HEK293 (cell line): ENCODE data around the gene APOBEC3H.
A peak's percentile ranks its signal among the peaks of the same experiment; 100 is the strongest.

Experiments used
- CTCF ChIA-PET: fragments of 350-600 bp; formaldehyde crosslinking; extraction: SDS; loops from one replicate; lab custom pipeline; 2021; ENCODE audit warnings: antibody characterized with exemption; lab: Yijun Ruan, JAX
- POLR2A ChIA-PET: fragments of 300-600 bp; formaldehyde crosslinking; extraction: SDS; loops from one replicate; lab custom pipeline; 2020; ENCODE audit warnings: antibody characterized with exemption, inconsistent platforms; lab: Yijun Ruan, JAX
- H3K27ac ChIP-seq: fragments of 200-500 bp; sonication (Bioruptor generic); 2 replicates; pipeline ENCODE4 v1.5.1; 2014; ENCODE audit warnings: low read depth, low read length, control low read depth, inconsistent platforms; ENCODE audit errors: extremely low read depth
- H3K36me3 ChIP-seq, 2 experiments: fragments of 200-500 bp in 1 of 2; sonication (Bioruptor generic) in 1 of 2; 1 replicate in 1 of 2; 2 replicates in 1 of 2; pipeline ENCODE4 v1.5.1; 2014 to 2017; ENCODE audit warnings: inconsistent platforms in 2 of 2, low read length in 2 of 2; ENCODE audit not compliant: control insufficient read depth in 2 of 2, insufficient read depth in 1 of 2
- H3K4me1 ChIP-seq: fragments of 200-500 bp; sonication (Bioruptor generic); 2 replicates; pipeline ENCODE4 v1.5.1; 2014; ENCODE audit warnings: mild to moderate bottlenecking, low read length, inconsistent platforms; ENCODE audit not compliant: control insufficient read depth, insufficient read depth
- H3K4me3 ChIP-seq: 2 replicates; pipeline ENCODE4 v1.5.1; 2011; ENCODE audit warnings: low read depth, mild to moderate bottlenecking, control low read depth, low read length, moderate library complexity
- H3K9me3 ChIP-seq: fragments of 200-500 bp; sonication (Bioruptor generic); 2 replicates; pipeline ENCODE4 v1.5.1; 2014; ENCODE audit warnings: low read depth, low read length, inconsistent platforms; ENCODE audit not compliant: control insufficient read depth, insufficient read depth
- BCL11A ChIP-seq: fragments of 450-650 bp; formaldehyde crosslinking; IDR thresholded peaks from 2 replicates; pipeline ENCODE4 v1.5.1; 2016; ENCODE audit warnings: low read depth, missing biosample characterization, missing genetic modification characterization
- BCL11B ChIP-seq: fragments of 450-650 bp; formaldehyde crosslinking; IDR thresholded peaks from 2 replicates; pipeline ENCODE4 v1.5.1; 2016; ENCODE audit warnings: low read depth, missing biosample characterization, missing genetic modification characterization
- GLIS2 ChIP-seq: fragments of 450-650 bp; formaldehyde crosslinking; IDR thresholded peaks from 2 replicates; pipeline ENCODE4 v1.5.1; 2016; ENCODE audit warnings: missing biosample characterization, missing genetic modification characterization
- HOXD13 ChIP-seq: sonication (generic); formaldehyde crosslinking; IDR thresholded peaks from 2 replicates; pipeline ENCODE4 v1.8.0; 2022; ENCODE audit warnings: missing genetic modification reagents, borderline replicate concordance
- SP2 ChIP-seq: fragments of 450-650 bp; formaldehyde crosslinking; IDR thresholded peaks from 2 replicates; pipeline ENCODE4 v1.5.1; 2016; ENCODE audit warnings: missing biosample characterization, missing genetic modification characterization
- YY1 ChIP-seq: fragments of 450-650 bp; formaldehyde crosslinking; IDR thresholded peaks from 2 replicates; pipeline ENCODE4 v1.5.1; 2018; ENCODE audit warnings: missing biosample characterization, missing genetic modification characterization
- ZNF140 ChIP-seq: fragments of 450-650 bp; formaldehyde crosslinking; IDR thresholded peaks from 2 replicates; pipeline ENCODE4 v1.5.1; 2016; ENCODE audit warnings: missing biosample characterization, missing genetic modification characterization
- ZNF510 ChIP-seq: fragments of 450-650 bp; formaldehyde crosslinking; IDR thresholded peaks from 2 replicates; pipeline ENCODE4 v1.5.1; 2018; ENCODE audit warnings: mild to moderate bottlenecking, missing genetic modification characterization, missing biosample characterization; ENCODE audit not compliant: insufficient replicate concordance
- ZNF549 ChIP-seq: fragments of 450-650 bp; IDR thresholded peaks from 2 replicates; pipeline ENCODE4 v1.5.1; 2018; ENCODE audit warnings: missing biosample characterization, missing genetic modification characterization, mild to moderate bottlenecking, inconsistent platforms, moderate library complexity
- ZNF626 ChIP-seq: fragments of 450-650 bp; sonication (Bioruptor Pico); formaldehyde crosslinking; IDR thresholded peaks from 2 replicates; pipeline ENCODE4 v1.5.1; 2018; ENCODE audit warnings: missing biosample characterization, missing genetic modification characterization, inconsistent platforms
- ZNF791 ChIP-seq: fragments of 450-650 bp; formaldehyde crosslinking; IDR thresholded peaks from 2 replicates; pipeline ENCODE4 v1.5.1; 2016; ENCODE audit warnings: missing biosample characterization, missing genetic modification characterization
- TF ChIP-seq, protein P1 (sequence below): fragments of 450-650 bp; formaldehyde crosslinking; IDR thresholded peaks from 2 replicates; pipeline ENCODE4 v1.5.1; 2016; ENCODE audit warnings: missing biosample characterization, missing genetic modification characterization
- TF ChIP-seq, protein P2 (sequence below): fragments of 450-650 bp; formaldehyde crosslinking; IDR thresholded peaks from 2 replicates; pipeline ENCODE4 v1.5.1; 2017; ENCODE audit warnings: missing biosample characterization, missing genetic modification characterization
- TF ChIP-seq, protein P3 (sequence below): fragments of 450-650 bp; formaldehyde crosslinking; IDR thresholded peaks from 2 replicates; pipeline ENCODE4 v1.5.1; 2017; ENCODE audit warnings: missing biosample characterization, missing genetic modification characterization
- TF ChIP-seq, protein P4 (sequence below): fragments of 450-650 bp; formaldehyde crosslinking; IDR thresholded peaks from 2 replicates; pipeline ENCODE4 v1.5.1; 2017; ENCODE audit warnings: missing biosample characterization, mild to moderate bottlenecking, missing genetic modification characterization, moderate library complexity
- TF ChIP-seq, protein P5 (sequence below): fragments of 450-650 bp; formaldehyde crosslinking; IDR thresholded peaks from 2 replicates; pipeline ENCODE4 v1.5.1; 2016; ENCODE audit warnings: missing biosample characterization, missing genetic modification characterization

Gene APOBEC3H

DNA sequence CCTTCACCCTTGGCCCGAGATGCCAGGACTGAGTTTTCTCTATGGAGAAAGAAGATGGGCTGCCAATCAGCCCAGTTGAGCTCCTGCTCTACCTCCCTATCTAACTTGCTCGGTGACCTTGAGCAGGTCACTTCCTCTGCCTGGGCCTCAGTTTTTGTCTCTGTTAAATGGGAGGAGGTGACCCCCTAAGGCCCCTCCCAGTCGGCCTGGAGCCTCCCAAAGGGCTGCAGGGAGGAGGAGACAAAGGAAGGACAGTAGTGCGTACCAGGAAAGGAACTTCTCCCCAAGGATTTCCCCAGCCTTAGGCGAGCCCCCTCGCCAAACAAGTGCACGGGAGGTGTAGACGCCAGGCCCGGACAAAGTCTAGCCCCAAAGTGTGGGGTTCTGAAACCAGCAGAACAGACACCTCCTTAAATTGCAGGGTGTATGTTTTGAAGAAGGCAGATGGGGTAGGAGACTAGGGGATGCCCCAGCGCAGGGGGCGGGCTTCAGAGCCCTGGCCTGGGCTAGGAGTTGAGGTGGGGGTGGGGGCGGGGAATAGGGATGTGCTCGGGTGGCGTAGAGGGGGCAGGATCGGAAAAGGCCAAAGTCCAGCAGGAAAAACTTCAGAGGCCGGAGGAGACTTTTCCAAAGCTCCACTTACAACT is 54.4 kb downstream of the APOBEC3H start:
- Histone ChIP-seq H3K27ac (no peak overlapping the region), H3K9me3 (no peaks in the 10 kb centered on the region), H3K4me1 (peaks cover 2% of the 10 kb centered on the region; the same call in 1 of the 2 replicates), H3K4me3 (no peak overlapping the region), H3K36me3 (peaks cover 0 to 10% of the 10 kb centered on the region in 2 experiments; a peak in 1 of 3 replicates)
- ChIA-PET CTCF (interaction anchor here (0.7 to 2.0 kb wide), 6 partner anchors 16 to 1185 kb away, joined by 3 to 9 read pairs (median 4); no protein-coding TSS in a partner anchor), POLR2A (interaction anchor here (3.2 to 4.1 kb wide), 2 partner anchors 168 to 369 kb away, joined by 12 to 27 read pairs; partner anchors contain the start of genes ATF4 and RPL3)
- TF ChIP-seq SP2 (tag by site-specific recombination) (0 out of 2 replicates have a peak, but pooled peaks have one; percentile 13), ZNF549 (no peak)

DNA sequence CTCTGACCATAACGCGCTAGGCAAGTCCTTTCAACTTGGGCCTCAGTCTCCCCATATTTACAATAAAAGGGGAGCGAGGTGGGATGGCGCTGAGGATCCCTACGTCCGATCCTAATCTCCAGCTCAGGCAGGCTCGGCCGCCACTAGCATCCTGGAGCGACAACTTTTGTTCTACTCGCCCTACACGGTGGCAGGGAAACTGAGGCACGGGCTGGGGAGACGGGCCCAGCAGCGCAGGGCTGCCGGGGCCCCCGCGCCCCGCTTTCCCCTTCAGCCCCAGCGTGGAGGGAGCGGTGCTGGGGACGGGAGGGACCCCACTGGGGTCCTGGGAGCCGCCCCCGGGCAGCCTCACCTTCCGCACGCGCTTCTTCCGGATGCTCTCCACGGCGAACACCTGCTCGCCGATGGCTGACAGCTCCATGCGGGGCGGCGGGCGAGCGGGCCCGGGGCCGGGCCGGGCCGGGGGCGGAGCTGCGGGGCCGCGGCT is 55.0 kb downstream of the APOBEC3H start:
- Histone ChIP-seq H3K9me3 (no peaks in the 10 kb centered on the region), H3K4me1 (peaks cover 2% of the 10 kb centered on the region; the same call in 1 of the 2 replicates), H3K36me3 (peaks cover 0 to 10% of the 10 kb centered on the region in 2 experiments; a peak in 1 of 3 replicates), H3K27ac (peak overlapping the region; percentile 57; the same call in 1 of the 2 replicates), H3K4me3 (peak overlapping the region; percentile 54)
- ChIA-PET CTCF (interaction anchor here (0.9 to 2.5 kb wide), 3 partner anchors 17 to 383 kb away, joined by 3 to 8 read pairs (median 5); no protein-coding TSS in a partner anchor), POLR2A (interaction anchor here (0.5 to 4.1 kb wide), 7 partner anchors 157 to 534 kb away, joined by 3 to 27 read pairs (median 4); partner anchors contain the start of genes ATF4 and RPL3)
- TF ChIP-seq GLIS2 (tag by site-specific recombination) (0 out of 2 replicates have a peak, but pooled peaks have one; percentile 30), YY1 (peak; percentile 35; the same call in 1 of the 2 replicates), BCL11B (tag by site-specific recombination) (no peak)
- TF ChIP-seq, protein P1, sequence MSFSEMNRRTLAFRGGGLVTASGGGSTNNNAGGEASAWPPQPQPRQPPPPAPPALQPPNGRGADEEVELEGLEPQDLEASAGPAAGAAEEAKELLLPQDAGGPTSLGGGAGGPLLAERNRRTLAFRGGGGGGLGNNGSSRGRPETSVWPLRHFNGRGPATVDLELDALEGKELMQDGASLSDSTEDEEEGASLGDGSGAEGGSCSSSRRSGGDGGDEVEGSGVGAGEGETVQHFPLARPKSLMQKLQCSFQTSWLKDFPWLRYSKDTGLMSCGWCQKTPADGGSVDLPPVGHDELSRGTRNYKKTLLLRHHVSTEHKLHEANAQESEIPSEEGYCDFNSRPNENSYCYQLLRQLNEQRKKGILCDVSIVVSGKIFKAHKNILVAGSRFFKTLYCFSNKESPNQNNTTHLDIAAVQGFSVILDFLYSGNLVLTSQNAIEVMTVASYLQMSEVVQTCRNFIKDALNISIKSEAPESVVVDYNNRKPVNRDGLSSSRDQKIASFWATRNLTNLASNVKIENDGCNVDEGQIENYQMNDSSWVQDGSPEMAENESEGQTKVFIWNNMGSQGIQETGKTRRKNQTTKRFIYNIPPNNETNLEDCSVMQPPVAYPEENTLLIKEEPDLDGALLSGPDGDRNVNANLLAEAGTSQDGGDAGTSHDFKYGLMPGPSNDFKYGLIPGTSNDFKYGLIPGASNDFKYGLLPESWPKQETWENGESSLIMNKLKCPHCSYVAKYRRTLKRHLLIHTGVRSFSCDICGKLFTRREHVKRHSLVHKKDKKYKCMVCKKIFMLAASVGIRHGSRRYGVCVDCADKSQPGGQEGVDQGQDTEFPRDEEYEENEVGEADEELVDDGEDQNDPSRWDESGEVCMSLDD (tag by site-specific recombination), result 0 out of 2 replicates have a peak, but pooled peaks have one; percentile 32

DNA sequence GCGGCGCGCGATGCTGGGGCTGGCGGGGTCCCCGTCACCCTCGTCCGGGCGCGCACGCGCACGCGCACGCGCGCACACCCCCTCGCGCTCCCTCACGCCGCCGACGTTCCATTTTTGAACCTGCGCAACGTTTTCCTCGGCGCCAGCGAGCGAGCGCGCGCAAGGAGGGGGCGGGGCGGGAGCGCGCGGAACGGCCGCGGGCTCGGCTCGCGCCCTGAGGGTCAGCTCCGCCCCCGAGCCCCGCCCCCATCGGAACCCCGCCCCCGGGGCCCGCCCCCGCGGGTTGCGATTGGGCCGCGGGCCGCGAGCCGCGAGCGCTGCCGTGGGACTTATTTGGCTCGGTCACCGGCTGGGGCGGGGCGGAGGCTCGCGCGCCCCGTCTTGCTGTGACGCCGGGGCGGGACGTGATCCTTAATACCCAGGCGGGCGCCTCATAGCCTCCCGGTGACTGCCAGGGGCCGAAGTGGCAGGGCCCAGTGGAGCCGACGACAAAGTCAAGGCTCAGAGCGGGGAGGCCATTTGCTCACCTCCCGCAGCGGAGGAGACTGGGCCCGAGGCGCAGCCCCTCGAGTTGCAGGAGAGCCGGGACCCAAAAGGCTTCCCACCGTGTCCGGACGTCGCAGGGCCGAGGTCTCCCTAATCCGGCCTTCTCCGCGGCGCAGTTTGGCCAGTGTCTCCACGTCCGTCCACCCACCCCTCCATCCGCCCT is 55.6 kb downstream of the APOBEC3H start, which contains the start of gene CBX7:
TSS of gene CBX7 (minus strand) at position 170 of the 709 bp plus-strand sequence. CDS start 236 bp downstream, outside the sequence.
- H3K4me3 ChIP-seq, result peak within 1 kb of the TSS; percentile 54
- H3K36me3 ChIP-seq, result peaks cover 0 to 10% of the 10 kb centered on the region in 2 experiments; a peak in 1 of 3 replicates
- ChIA-PET POLR2A (interaction anchor here (0.5 to 4.1 kb wide), 8 partner anchors 90 to 534 kb away, joined by 3 to 27 read pairs (median 4); partner anchors contain the start of genes ATF4 and RPL3), CTCF (interaction anchor here (1.3 to 3.0 kb wide), 3 partner anchors 15 to 384 kb away, joined by 5 to 13 read pairs (median 8); no protein-coding TSS in a partner anchor)
- peaks cover 2% of the 10 kb centered on the region; the same call in 1 of the 2 replicates for H3K4me1 ChIP-seq
- no peaks in the 10 kb centered on the region for H3K9me3 ChIP-seq
- H3K27ac ChIP-seq, result peak within 1 kb of the TSS; percentile 64; the same call in 1 of the 2 replicates
- TF ChIP-seq, protein P2, sequence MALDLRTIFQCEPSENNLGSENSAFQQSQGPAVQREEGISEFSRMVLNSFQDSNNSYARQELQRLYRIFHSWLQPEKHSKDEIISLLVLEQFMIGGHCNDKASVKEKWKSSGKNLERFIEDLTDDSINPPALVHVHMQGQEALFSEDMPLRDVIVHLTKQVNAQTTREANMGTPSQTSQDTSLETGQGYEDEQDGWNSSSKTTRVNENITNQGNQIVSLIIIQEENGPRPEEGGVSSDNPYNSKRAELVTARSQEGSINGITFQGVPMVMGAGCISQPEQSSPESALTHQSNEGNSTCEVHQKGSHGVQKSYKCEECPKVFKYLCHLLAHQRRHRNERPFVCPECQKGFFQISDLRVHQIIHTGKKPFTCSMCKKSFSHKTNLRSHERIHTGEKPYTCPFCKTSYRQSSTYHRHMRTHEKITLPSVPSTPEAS, result no peak
- TF ChIP-seq ZNF791 (tag by site-specific recombination) (no peak), ZNF140 (no peak), BCL11A (tag by site-specific recombination) (no peak), ZNF510 (tag by site-specific recombination) (no peak), ZNF626 (no peak), HOXD13 (CRISPR knock-in tag) (no peak)
- TF ChIP-seq, protein P3, sequence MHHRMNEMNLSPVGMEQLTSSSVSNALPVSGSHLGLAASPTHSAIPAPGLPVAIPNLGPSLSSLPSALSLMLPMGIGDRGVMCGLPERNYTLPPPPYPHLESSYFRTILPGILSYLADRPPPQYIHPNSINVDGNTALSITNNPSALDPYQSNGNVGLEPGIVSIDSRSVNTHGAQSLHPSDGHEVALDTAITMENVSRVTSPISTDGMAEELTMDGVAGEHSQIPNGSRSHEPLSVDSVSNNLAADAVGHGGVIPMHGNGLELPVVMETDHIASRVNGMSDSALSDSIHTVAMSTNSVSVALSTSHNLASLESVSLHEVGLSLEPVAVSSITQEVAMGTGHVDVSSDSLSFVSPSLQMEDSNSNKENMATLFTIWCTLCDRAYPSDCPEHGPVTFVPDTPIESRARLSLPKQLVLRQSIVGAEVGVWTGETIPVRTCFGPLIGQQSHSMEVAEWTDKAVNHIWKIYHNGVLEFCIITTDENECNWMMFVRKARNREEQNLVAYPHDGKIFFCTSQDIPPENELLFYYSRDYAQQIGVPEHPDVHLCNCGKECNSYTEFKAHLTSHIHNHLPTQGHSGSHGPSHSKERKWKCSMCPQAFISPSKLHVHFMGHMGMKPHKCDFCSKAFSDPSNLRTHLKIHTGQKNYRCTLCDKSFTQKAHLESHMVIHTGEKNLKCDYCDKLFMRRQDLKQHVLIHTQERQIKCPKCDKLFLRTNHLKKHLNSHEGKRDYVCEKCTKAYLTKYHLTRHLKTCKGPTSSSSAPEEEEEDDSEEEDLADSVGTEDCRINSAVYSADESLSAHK, result no peak
- TF ChIP-seq, protein P4, sequence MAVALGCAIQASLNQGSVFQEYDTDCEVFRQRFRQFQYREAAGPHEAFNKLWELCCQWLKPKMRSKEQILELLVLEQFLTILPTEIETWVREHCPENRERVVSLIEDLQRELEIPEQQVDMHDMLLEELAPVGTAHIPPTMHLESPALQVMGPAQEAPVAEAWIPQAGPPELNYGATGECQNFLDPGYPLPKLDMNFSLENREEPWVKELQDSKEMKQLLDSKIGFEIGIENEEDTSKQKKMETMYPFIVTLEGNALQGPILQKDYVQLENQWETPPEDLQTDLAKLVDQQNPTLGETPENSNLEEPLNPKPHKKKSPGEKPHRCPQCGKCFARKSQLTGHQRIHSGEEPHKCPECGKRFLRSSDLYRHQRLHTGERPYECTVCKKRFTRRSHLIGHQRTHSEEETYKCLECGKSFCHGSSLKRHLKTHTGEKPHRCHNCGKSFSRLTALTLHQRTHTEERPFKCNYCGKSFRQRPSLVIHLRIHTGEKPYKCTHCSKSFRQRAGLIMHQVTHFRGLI (tag by site-specific recombination), result no peak
- TF ChIP-seq, protein P5, sequence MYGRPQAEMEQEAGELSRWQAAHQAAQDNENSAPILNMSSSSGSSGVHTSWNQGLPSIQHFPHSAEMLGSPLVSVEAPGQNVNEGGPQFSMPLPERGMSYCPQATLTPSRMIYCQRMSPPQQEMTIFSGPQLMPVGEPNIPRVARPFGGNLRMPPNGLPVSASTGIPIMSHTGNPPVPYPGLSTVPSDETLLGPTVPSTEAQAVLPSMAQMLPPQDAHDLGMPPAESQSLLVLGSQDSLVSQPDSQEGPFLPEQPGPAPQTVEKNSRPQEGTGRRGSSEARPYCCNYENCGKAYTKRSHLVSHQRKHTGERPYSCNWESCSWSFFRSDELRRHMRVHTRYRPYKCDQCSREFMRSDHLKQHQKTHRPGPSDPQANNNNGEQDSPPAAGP (tag by site-specific recombination), result 0 out of 2 replicates have a peak, but pooled peaks have one; percentile 40
